Endothelial cell of umbilical vein (primary cell): Measurements from ENCODE around the gene PCNX4. TPM values are rescaled to one million over a fixed set of nuclear protein-coding genes. Genes with fewer than 3 reads are reported as not detected.

ENCODE experiments used
- BruUV-seq: library from RNA; stranded (reverse); fragments of 400-500 nt; replicated peaks from 2 replicates; lab custom pipeline; 2021; lab: Mats Ljungman, UMichigan
- CTCF ChIA-PET: fragments of 300-600, 350-600 bp; sonication (Branson Sonifier 250); formaldehyde crosslinking; loops from one replicate; lab custom pipeline; 2021; ENCODE audit warnings: antibody characterized with exemption, inconsistent platforms; lab: Charles Lee
- POLR2A ChIA-PET: fragments of 300-600, 350-600 bp; sonication (Branson Sonifier 250); formaldehyde crosslinking; loops from one replicate; lab custom pipeline; 2021; ENCODE audit warnings: antibody characterized with exemption, inconsistent platforms; lab: Charles Lee
- DNase-seq: peaks from one replicate; pipeline ENCODE4 v3.0.0-alpha.2; 2011; ENCODE audit warnings: low read depth, low spot score
- FAIRE-seq: peaks from 2 replicates; lab custom pipeline; 2011; peaks lifted over from hg19 to GRCh38; lab: Jason Lieb, UNC
- H2AFZ ChIP-seq: 2 replicates; pipeline ENCODE4 v1.6.0; 2012; ENCODE audit warnings: low read depth, low read length, control low read depth, inconsistent platforms
- H3K27ac ChIP-seq: 2 replicates; pipeline ENCODE4 v1.5.1; 2011; ENCODE audit warnings: low read depth, mild to moderate bottlenecking, control low read depth, low read length, moderate library complexity; ENCODE audit not compliant: insufficient read depth
- H3K27me3 ChIP-seq, 2 experiments: 2 replicates each; pipeline versions ENCODE4 v1.6.0 to v1.6.1; 2011; ENCODE audit warnings: low read length in 2 of 2, mixed read lengths in 1 of 2; ENCODE audit not compliant: control insufficient read depth in 2 of 2, insufficient read depth in 2 of 2
- H3K36me3 ChIP-seq, 2 experiments: 2 replicates in 1 of 2; 3 replicates in 1 of 2; pipeline ENCODE4 v1.5.1; 2011; ENCODE audit warnings: low read length in 2 of 2, mild to moderate bottlenecking in 1 of 2, moderate library complexity in 1 of 2; ENCODE audit not compliant: control insufficient read depth in 2 of 2, insufficient read depth in 2 of 2; ENCODE audit errors: extremely low read depth in 1 of 2
- H3K4me1 ChIP-seq: 3 replicates; pipeline ENCODE4 v1.5.1; 2011; ENCODE audit warnings: mild to moderate bottlenecking, low read length; ENCODE audit not compliant: control insufficient read depth, insufficient read depth; ENCODE audit errors: extremely low read depth
- H3K4me2 ChIP-seq: 2 replicates; pipeline ENCODE4 v1.6.1; 2011; ENCODE audit warnings: low read length, control low read depth, mixed read lengths; ENCODE audit not compliant: insufficient read depth
- H3K4me3 ChIP-seq, 3 experiments: fragments of 200-600 bp in 1 of 3; sonication (generic), shearing (Covaris generic) in 1 of 3; replicated peaks in 1 of 3; 2 replicates each; pipeline ENCODE4 v1.5.1; 2011 to 2016; ENCODE audit warnings: control low read depth in 3 of 3, low read length in 3 of 3, mild to moderate bottlenecking in 2 of 3, inconsistent platforms in 1 of 3, low read depth in 1 of 3, moderate library complexity in 1 of 3; ENCODE audit not compliant: insufficient read depth in 1 of 3
- H3K79me2 ChIP-seq: 2 replicates; pipeline ENCODE4 v1.6.0; 2012; ENCODE audit warnings: low read length, inconsistent platforms; ENCODE audit not compliant: control insufficient read depth, insufficient read depth
- H3K9ac ChIP-seq: replicated peaks from 2 replicates; pipeline ENCODE3; 2011; ENCODE audit warnings: low read length, control low read depth; ENCODE audit not compliant: insufficient read depth; ENCODE audit errors: extremely low read depth
- H3K9me1 ChIP-seq: replicated peaks from 3 replicates; pipeline ENCODE4 v1.6.0; 2011; ENCODE audit warnings: mild to moderate bottlenecking, low read length; ENCODE audit not compliant: control insufficient read depth, insufficient read depth; ENCODE audit errors: extremely low read depth
- H3K9me3 ChIP-seq: replicated peaks from 2 replicates; pipeline ENCODE4 v1.5.1; 2012; ENCODE audit warnings: low read length, inconsistent platforms; ENCODE audit not compliant: control insufficient read depth, insufficient read depth
- H4K20me1 ChIP-seq: replicated peaks from 2 replicates; pipeline ENCODE3; 2011; ENCODE audit warnings: mild to moderate bottlenecking, low read length; ENCODE audit not compliant: control insufficient read depth, insufficient read depth; ENCODE audit errors: extremely low read depth
- CTCF ChIP-seq, 2 donors: IDR thresholded peaks; 1 replicate in 1 of 2; 2 replicates in 1 of 2; pipeline ENCODE4 v1.5.1; 2011; ENCODE audit warnings: low read length in 2 of 2, mild to moderate bottlenecking in 2 of 2, moderate library complexity in 2 of 2, control low read depth in 1 of 2, inconsistent platforms in 1 of 2, low read depth in 1 of 2; ENCODE audit not compliant: insufficient read depth in 1 of 2; ENCODE audit errors: extremely low read depth in 1 of 2
- EZH2 ChIP-seq: IDR thresholded peaks from 2 replicates; pipeline ENCODE4 v1.6.1; 2012; ENCODE audit warnings: borderline replicate concordance, low read depth, mild to moderate bottlenecking, moderate library complexity, low read length, inconsistent platforms; ENCODE audit not compliant: severe bottlenecking
- FOS ChIP-seq: IDR thresholded peaks from 2 replicates; pipeline ENCODE4 v1.6.1; 2011; ENCODE audit warnings: mild to moderate bottlenecking, low read length, moderate library complexity, borderline replicate concordance; ENCODE audit not compliant: insufficient read depth
- GATA2 ChIP-seq: IDR thresholded peaks from 2 replicates; pipeline ENCODE4 v1.7.0; 2011; ENCODE audit warnings: low read depth, mild to moderate bottlenecking, moderate library complexity, mixed read lengths, low read length; ENCODE audit not compliant: insufficient read length, insufficient read depth
- JUN ChIP-seq: IDR thresholded peaks from 2 replicates; pipeline ENCODE4 v1.6.1; 2011; ENCODE audit warnings: borderline replicate concordance, low read depth; ENCODE audit not compliant: insufficient read length, insufficient read depth
- MAX ChIP-seq: IDR thresholded peaks from 2 replicates; pipeline ENCODE4 v1.6.1; 2011; ENCODE audit not compliant: insufficient read depth, insufficient read length
- MYC ChIP-seq: IDR thresholded peaks from one replicate; pipeline ENCODE4 v1.6.1; 2011; ENCODE audit warnings: mild to moderate bottlenecking, low read depth, low read length
- POLR2A ChIP-seq: IDR thresholded peaks from 2 replicates; pipeline ENCODE4 v1.6.1; 2012; ENCODE audit warnings: low read depth, mild to moderate bottlenecking, control low read depth, low read length
- POLR2AphosphoS5 ChIP-seq: IDR thresholded peaks from 2 replicates; pipeline ENCODE4 v1.6.1; 2012; ENCODE audit warnings: low read depth, mild to moderate bottlenecking, control low read depth, low read length, moderate library complexity; ENCODE audit not compliant: insufficient read depth
- dilution Hi-C: fragments of 300-500 bp; cut with MboI; formaldehyde crosslinking; loops from one replicate; pipeline ENCODE4 v1.15.0; 2019; ENCODE audit warnings: low sequenced_read_pairs; ENCODE audit not compliant: extremely low pct_ligation_motif_present
- intact Hi-C: fragments of 100-400 bp; cut with micrococcal nuclease; formaldehyde crosslinking; loops from one replicate; pipeline ENCODE4 v1.10.0; 2022
- polyA plus RNA-seq, 4 experiments: library from polyadenylated mRNA; depleted of rRNA in 3 of 4; stranded (reverse) in 3 of 4; unstranded in 1 of 4; fragments of >200 nt; gene quantifications; 2 replicates each; pipeline versions ENCODE4 v1.2.1 to v1.2.3, GENCODE V29; 2011 to 2012; ENCODE audit warnings: missing spikeins in 1 of 4
- total RNA-seq: library from RNA; stranded (reverse); gene quantifications from 2 replicates; pipeline ENCODE4 v1.2.3, GENCODE V29; 2021

The PCNX4 gene
- total and polyA plus RNA-seq, 2 donors (not counting 3 experiments of a cell fraction or from before 2014, with no cell fraction given): 35.5 to 51.6 TPM

- BruUV-seq: no TSS peak
- dilution Hi-C loops: no loop called here
- intact Hi-C loops: no loop called here
- no peak overlapping the region for H2AFZ ChIP-seq
- H3K36me3 ChIP-seq: peaks cover 0 to 5% of the 10 kb centered on the region in 2 experiments
- H3K9me3 ChIP-seq: no peaks in the 10 kb centered on the region
- H3K9ac ChIP-seq: no peak overlapping the region
- TF ChIP-seq POLR2AphosphoS5: no peak
- no peak for TF ChIP-seq CTCF (IDR thresholded peaks at IDR 0.05; ENCODE audit: extremely low read depth in 1 of 2, insufficient read depth in 1 of 2, low read depth in 1 of 2, low read length in 2 of 2)
- no peak for TF ChIP-seq MYC
- no peak for TF ChIP-seq MAX
- no peak for TF ChIP-seq FOS
- TF ChIP-seq GATA2: no peak
- no peak for TF ChIP-seq JUN
- no peak for TF ChIP-seq POLR2A
- no peak for TF ChIP-seq EZH2
- peaks cover 84% of the 10 kb centered on the region for H3K79me2 ChIP-seq
- ChIA-PET POLR2A (no interaction called here), CTCF (no interaction called here)
- H3K27me3 ChIP-seq: no peaks in the 10 kb centered on the region
- no peak overlapping the region for H3K4me2 ChIP-seq
- FAIRE-seq (no peak), DNase-seq (no peak)
- H4K20me1 ChIP-seq: peaks cover 2% of the 10 kb centered on the region
- peaks cover 20% of the 10 kb centered on the region for H3K4me1 ChIP-seq
- no peak overlapping the region for H3K27ac ChIP-seq
- H3K9me1 ChIP-seq: no peaks in the 10 kb centered on the region
- no peak overlapping the region for H3K4me3 ChIP-seq
These were observed 4.2 kb downstream of the PCNX4 start for GRCh38 chr14:60095781-60096450.
